ENCODE data around the gene SOAT1. TPM values are rescaled to one million over a fixed set of nuclear protein-coding genes. Genes with fewer than 3 reads are reported as not detected.

The SOAT1 gene
- total RNA-seq, 1 experiment from 2014 or later = 43.0 TPM

- TF ChIP-seq, protein P1, sequence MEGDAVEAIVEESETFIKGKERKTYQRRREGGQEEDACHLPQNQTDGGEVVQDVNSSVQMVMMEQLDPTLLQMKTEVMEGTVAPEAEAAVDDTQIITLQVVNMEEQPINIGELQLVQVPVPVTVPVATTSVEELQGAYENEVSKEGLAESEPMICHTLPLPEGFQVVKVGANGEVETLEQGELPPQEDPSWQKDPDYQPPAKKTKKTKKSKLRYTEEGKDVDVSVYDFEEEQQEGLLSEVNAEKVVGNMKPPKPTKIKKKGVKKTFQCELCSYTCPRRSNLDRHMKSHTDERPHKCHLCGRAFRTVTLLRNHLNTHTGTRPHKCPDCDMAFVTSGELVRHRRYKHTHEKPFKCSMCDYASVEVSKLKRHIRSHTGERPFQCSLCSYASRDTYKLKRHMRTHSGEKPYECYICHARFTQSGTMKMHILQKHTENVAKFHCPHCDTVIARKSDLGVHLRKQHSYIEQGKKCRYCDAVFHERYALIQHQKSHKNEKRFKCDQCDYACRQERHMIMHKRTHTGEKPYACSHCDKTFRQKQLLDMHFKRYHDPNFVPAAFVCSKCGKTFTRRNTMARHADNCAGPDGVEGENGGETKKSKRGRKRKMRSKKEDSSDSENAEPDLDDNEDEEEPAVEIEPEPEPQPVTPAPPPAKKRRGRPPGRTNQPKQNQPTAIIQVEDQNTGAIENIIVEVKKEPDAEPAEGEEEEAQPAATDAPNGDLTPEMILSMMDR (IDR thresholded peaks at IDR 0.05; ENCODE audit: insufficient read depth in 1 of 2, low read depth in 1 of 2, low read length in 1 of 2, severe bottlenecking in 1 of 2, unreplicated experiment in 1 of 2) = no peak
- ChIA-PET CTCF (no interaction called here), POLR2A (no interaction called here)
- Mint-ChIP-seq H3K36me3 (ENCODE audit: insufficient read depth, unreplicated experiment) (peaks cover 10% of the 10 kb centered on the region), H3K27ac (ENCODE audit: unreplicated experiment) (peak overlapping the region; percentile 5), H3K27me3 (ENCODE audit: insufficient read depth, unreplicated experiment) (no peaks in the 10 kb centered on the region), H3K4me1 (ENCODE audit: low read depth, unreplicated experiment) (no peaks in the 10 kb centered on the region), H3K9me3 (ENCODE audit: unreplicated experiment) (no peaks in the 10 kb centered on the region), H3K4me3 (ENCODE audit: unreplicated experiment) (no peak overlapping the region)
- Histone ChIP-seq H3K4me1 (peaks cover 4% of the 10 kb centered on the region; the same call in 1 of the 2 replicates), H3K9me3 (no peaks in the 10 kb centered on the region), H3K27me3 (replicated peaks; ENCODE audit: control insufficient read depth, insufficient read depth, low read length) (no peaks in the 10 kb centered on the region), H3K4me3 (ENCODE audit: low read depth, low read length) (no peak overlapping the region), H3K36me3 (ENCODE audit: control insufficient read depth, insufficient read depth, low read length) (no peaks in the 10 kb centered on the region)
- intact Hi-C loops (cut with micrococcal nuclease; ENCODE audit: unreplicated experiment) = no loop called here
- BruUV-seq (replicated peaks) = no TSS peak
- no peak for DNase-seq
Measured at GRCh38 chr1:179305450-179305849, 11.9 kb downstream of the SOAT1 start.

DNA sequence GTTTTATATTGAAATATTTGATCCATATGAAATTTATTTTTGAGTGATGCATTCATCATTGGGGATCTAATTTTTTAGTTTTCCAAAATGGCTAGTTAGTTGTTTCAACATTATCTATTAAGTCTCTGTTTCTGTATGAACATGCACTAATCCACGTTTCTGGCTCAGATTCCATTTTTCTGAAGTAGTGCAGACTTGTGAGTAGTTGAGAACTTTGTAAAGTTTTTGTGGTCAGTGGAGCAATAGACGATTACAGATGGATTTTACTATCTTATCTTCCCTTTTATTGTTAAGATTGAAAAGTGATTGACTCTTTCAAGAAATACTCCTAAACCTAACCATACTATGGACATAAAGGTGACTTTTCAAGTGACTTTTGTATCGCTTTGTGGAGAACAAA is 16.7 kb downstream of the SOAT1 start:
- intact Hi-C loops (cut with micrococcal nuclease; ENCODE audit: unreplicated experiment) = loop anchor here (5.0 kb wide), 1 partner anchor 58 kb away; no protein-coding TSS in a partner anchor
- Mint-ChIP-seq H3K27me3 (ENCODE audit: insufficient read depth, unreplicated experiment) (no peaks in the 10 kb centered on the region), H3K4me1 (ENCODE audit: low read depth, unreplicated experiment) (no peaks in the 10 kb centered on the region), H3K36me3 (ENCODE audit: insufficient read depth, unreplicated experiment) (peaks cover 8% of the 10 kb centered on the region), H3K9me3 (ENCODE audit: unreplicated experiment) (no peaks in the 10 kb centered on the region), H3K27ac (ENCODE audit: unreplicated experiment) (no peak overlapping the region), H3K4me3 (ENCODE audit: unreplicated experiment) (no peak overlapping the region)
- H3K9me3 ChIP-seq = no peaks in the 10 kb centered on the region
- no peak for DNase-seq
- ChIA-PET CTCF (no interaction called here), POLR2A (no interaction called here)
- no TSS peak for BruUV-seq (replicated peaks)
- no peaks in the 10 kb centered on the region for H3K36me3 ChIP-seq (ENCODE audit: control insufficient read depth, insufficient read depth, low read length)
- H3K4me1 ChIP-seq = 0 out of 2 replicates have a peak, but pooled peaks cover 4% of the 10 kb centered on the region
- no peaks in the 10 kb centered on the region for H3K27me3 ChIP-seq (replicated peaks; ENCODE audit: control insufficient read depth, insufficient read depth, low read length)
- H3K4me3 ChIP-seq (ENCODE audit: low read depth, low read length) = no peak overlapping the region
- TF ChIP-seq, protein P1 (IDR thresholded peaks at IDR 0.05; ENCODE audit: insufficient read depth in 1 of 2, low read depth in 1 of 2, low read length in 1 of 2, severe bottlenecking in 1 of 2, unreplicated experiment in 1 of 2) = no peak

GRCh38 chr1:179310721-179311120 is 17.1 kb downstream of the SOAT1 start:
- CTCF ChIA-PET = no interaction called here
- intact Hi-C loops (cut with micrococcal nuclease; ENCODE audit: unreplicated experiment) = loop anchor here (5.0 kb wide), 1 partner anchor 58 kb away; no protein-coding TSS in a partner anchor

More at GRCh38 chr1:179310721-179311120, 17.1 kb downstream of the SOAT1 start:
- Histone ChIP-seq H3K4me1 (no peaks in the 10 kb centered on the region), H3K4me3 (ENCODE audit: low read depth, low read length) (no peak overlapping the region), H3K27me3 (replicated peaks; ENCODE audit: control insufficient read depth, insufficient read depth, low read length) (no peaks in the 10 kb centered on the region), H3K9me3 (no peaks in the 10 kb centered on the region), H3K36me3 (ENCODE audit: control insufficient read depth, insufficient read depth, low read length) (no peaks in the 10 kb centered on the region)
- DNase-seq = no peak
- POLR2A ChIA-PET = no interaction called here
- peaks cover 8% of the 10 kb centered on the region for H3K36me3 Mint-ChIP-seq (ENCODE audit: insufficient read depth, unreplicated experiment)
- H3K27me3 Mint-ChIP-seq (ENCODE audit: insufficient read depth, unreplicated experiment) = no peaks in the 10 kb centered on the region
- TF ChIP-seq, protein P1 (IDR thresholded peaks at IDR 0.05; ENCODE audit: insufficient read depth in 1 of 2, low read depth in 1 of 2, low read length in 1 of 2, severe bottlenecking in 1 of 2, unreplicated experiment in 1 of 2) = no peak
- no peak overlapping the region for H3K27ac Mint-ChIP-seq (ENCODE audit: unreplicated experiment)
- no TSS peak for BruUV-seq (replicated peaks)
- H3K9me3 Mint-ChIP-seq (ENCODE audit: unreplicated experiment) = no peaks in the 10 kb centered on the region
- no peaks in the 10 kb centered on the region for H3K4me1 Mint-ChIP-seq (ENCODE audit: low read depth, unreplicated experiment)
- no peak overlapping the region for H3K4me3 Mint-ChIP-seq (ENCODE audit: unreplicated experiment)
